GM19324 (cell line): ENCODE results near the gene ROR1.

ENCODE experiments used
- ATAC-seq: cut with Tn5 transposase; IDR thresholded peaks from one replicate; pipeline ENCODE4 v1.9.1; 2021; ENCODE audit warnings: mild to moderate bottlenecking, moderate library complexity; ENCODE audit not compliant: unreplicated experiment, low FRiP score

Gene ROR1

DNA sequence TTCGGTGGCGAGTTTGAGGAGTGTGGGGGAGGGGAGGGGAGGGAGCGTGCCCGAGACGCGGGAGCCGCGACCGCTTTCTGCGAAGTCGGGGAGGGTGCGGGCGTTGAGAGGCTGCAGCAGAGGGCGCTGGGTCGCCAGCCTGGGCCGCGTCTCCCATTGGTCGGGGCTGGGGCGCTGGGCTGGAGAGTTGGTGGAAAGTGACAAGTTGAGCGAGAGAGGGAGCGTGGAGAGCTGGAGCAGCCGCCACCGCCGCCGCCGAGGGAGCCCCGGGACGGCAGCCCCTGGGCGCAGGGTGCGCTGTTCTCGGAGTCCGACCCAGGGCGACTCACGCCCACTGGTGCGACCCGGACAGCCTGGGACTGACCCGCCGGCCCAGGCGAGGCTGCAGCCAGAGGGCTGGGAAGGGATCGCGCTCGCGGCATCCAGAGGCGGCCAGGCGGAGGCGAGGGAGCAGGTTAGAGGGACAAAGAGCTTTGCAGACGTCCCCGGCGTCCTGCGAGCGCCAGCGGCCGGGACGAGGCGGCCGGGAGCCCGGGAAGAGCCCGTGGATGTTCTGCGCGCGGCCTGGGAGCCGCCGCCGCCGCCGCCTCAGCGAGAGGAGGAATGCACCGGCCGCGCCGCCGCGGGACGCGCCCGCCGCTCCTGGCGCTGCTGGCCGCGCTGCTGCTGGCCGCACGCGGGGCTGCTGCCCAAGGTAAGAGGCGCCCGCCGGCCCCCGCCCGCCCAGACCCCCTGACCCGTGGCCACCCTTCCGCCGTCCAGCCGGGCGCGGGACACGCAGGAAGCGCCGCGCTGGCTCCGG is at the start of gene ROR1:
Gene ROR1 (plus strand): TSS at position 203 of the 802 bp plus-strand sequence.
- peak; percentile 43 for ATAC-seq

DNA sequence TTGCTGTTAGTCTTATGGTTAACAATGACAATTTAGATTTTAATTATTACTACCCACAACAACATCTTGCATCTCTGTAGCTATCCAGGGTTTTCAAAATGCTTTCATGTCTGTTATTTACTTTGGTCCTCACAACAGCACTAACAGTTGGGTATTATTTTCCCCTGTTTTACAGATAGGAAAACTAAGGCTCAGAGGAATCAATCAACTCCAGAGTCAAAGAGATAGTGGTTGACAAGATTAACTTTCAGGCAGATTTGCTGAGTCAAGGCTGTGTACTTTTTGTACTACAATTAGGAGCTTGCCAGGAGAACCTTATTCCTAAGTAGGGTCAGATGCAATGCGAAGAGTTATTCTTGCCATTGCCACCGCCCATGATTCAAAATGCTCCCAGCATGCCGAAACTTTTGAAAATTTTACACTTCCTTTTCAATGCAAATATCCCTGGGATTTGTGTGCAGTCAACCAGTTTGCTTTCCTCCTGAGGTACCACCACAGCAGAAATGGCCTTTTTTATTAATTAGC is 49.4 kb upstream of the ROR1 start:
- no peak for ATAC-seq

DNA sequence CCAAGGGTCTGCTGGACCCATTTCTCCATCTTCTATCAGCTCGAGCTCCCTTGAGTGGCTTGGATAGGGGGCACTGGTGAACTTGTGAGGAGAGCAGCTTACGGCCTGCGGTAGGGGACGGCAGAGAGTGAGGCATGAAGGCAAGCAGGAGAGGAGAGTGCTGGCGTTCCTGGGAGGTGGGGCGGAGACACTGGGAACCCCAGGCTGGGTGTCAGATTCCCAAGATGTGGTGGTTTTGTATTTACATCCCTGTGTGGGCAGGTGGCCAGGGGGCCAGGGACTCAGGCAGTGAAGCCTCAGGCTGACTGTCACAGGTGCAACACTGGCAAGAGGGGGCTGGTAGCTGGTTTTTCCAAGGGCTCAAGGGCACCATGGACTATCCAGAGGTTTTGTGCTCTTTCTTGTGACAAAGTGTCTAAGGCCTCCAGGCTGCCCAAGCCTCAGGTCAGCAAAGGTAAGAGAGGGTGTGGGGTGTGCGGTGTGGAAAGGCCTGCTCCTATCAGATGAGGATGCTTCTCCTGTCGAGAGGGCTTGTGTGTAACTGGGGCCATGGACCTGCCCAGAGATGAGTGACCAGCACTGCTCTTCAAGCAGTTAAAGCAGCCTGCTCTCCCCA is 45.1 kb upstream of the ROR1 start:
- ATAC-seq: no peak

DNA sequence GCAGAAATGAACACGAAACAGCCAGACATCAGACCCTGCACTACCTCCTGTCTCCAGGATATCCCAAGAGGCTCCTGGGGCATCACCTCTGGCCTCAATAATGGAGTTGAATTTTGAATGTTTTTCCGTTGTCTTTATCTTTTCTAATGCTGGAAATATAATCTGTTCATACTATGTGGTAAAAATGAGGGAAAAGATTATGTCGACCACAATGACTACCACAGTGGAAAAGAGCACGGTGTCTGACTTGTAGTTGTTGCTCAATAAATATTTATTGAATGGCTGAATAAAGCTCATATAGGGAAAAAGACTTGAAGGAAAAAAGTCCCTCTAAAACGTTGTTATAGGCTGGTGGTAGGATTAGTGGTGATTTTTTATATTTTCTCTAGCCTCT is 44.6 kb upstream of the ROR1 start:
- no peak for ATAC-seq

DNA sequence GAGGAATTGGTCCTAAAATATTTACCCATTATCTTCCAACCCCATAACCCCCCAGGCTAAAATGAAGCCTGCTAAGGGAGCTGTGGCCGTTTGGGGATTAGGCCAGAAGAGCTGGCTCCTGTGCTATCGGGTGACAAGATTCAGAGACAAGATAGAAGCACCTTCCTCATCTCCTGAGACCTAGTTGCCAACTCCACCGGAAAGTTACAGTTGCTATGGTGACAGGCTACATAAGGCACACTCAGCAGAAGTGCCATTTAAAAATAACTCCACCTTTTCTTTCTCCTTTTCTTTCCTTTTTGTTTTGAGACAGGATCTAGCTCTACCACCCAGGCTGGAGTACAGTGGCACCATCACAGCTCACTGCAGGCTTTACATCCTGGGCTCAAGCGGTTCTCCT is 43.6 kb upstream of the ROR1 start:
- no peak for ATAC-seq

DNA sequence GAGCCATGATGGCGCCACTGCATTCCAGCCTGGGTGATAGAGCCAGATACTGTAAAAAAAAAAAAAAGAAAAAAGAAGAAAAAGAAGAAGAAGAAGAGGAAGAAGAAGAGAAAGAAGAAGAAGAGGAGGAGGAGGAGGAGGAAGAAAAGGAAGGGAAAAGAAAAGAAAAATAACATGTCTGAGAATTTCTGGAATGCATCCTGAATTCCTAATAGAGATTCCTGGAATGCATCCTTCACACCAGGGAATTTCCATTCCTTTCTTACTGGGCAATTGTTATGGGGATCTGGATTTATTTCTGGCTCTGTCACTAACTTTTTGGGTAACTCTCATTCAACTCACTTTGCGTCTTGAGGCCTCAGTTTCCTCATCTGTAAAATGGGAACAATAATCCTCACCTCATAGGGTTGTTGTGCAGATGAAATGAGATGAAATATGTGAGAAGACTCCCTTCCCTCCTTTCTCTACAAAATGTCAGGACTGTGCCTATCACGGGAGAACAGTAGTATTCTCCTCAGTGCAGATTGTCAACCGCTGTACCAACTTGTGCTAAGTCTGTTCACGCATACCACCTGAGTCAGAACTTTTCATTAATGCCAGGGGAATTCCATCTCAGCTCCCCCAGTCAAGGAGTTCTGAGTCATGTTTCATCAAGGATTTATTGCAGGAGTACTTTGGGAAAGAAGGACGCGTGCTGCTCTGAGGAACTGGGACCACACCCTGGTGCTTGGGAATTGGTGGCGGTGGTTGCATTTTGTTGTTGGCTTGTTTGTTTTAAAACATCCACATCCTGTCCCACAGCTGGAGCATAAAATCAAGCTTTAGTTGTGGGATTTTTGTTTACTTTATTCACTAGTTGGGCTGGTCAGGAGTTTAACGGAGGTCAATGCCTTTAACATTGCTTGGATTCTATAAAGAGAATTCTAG is 42.4 kb upstream of the ROR1 start:
- no peak for ATAC-seq

DNA sequence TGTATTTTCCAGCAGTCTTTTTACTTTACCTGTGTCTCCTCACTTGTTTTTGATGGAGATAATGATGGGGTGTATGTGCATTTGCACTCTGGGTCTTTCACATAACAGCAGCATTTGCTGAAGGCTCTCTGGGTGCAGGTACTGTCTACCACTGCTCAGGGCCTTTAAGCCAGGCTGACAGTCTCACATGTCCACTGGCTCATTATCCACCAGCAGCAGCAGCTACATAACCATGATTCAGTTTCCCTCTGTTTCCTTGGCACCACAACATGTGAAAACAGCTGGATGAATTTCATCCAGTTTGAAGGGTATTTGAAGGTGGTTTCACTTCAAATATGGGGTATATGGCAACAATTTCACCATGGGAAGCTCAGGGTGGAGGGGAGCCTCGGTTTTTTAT is 41.2 kb upstream of the ROR1 start:
- no peak for ATAC-seq

DNA sequence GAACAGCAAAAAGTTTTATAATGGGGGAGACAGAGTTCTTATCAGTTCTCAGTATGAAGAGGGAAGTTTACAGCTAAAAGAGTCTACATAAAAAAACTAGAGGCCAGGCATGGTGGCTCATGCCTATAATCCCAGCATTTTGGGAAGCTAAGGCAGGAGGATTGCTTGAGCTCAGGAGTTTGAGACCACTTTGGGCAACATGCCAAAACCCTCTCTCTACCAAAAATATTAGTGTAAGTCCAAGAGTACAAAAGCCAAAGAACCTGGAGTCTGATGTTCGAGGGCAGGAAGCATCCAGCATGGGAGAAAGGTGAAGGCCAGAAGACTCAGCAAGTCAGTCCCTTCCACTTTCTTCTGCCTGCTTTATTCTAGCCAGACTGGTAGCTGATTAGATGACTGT is 35.0 kb upstream of the ROR1 start:
- ATAC-seq: no peak

DNA sequence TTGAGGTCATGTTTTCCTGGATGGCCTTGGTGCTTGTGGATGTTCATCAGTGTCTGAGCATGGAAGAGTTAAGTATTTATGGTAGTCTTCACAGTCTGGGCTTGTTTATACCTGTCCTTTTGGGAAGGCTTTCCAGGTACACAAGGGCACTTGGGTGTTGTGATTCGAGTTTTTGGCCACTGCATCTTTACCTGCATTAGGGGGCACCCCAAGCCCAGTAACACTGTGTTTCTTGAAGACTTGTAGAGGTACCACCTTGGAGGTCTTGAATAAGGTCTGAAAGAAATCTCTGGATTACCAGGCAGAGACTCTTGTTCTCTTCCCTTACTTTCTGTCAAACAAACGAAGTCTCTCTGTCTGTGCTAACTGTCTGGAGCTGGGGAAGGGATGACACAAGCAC is 34.4 kb upstream of the ROR1 start:
- no peak for ATAC-seq

DNA sequence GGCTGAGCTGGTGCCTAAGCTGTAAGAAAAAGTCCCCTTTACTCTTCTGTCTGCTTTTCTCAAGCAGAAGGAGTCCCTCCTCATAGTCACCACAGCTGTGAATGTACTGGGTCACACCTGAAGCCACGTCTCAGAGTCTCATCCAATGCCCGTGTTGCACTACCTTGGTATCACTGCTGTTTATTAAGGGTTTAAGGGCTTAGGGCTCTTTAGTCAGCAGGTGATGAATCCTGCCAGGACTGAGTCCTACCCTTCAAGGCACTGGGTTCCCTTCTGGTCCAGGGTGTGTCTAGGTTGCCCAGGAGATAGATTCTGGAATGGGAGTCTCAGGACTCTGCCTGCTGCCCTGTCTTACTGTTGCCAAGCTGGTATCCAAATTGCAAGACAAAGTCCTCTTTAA is 33.4 kb upstream of the ROR1 start:
- ATAC-seq: no peak

DNA sequence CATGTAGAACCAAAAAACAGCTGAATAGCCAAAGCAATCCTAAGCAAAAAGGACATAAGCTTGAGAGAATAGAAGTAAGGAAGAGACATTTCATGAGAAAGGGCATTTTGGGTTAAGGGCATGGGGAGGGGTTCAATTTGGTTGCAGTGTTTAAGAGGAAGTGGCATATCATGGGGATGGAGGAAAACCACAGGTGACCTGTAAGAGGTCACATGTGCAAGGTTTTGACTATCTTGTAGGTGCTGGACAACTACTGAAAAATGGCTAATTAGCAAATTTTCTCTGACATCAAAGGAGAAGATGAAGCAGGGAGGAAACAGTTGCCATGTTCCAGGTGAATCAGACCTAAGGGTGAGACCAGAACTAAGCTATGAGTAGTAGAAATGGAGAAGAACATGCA is 31.3 kb upstream of the ROR1 start:
- ATAC-seq: no peak

DNA sequence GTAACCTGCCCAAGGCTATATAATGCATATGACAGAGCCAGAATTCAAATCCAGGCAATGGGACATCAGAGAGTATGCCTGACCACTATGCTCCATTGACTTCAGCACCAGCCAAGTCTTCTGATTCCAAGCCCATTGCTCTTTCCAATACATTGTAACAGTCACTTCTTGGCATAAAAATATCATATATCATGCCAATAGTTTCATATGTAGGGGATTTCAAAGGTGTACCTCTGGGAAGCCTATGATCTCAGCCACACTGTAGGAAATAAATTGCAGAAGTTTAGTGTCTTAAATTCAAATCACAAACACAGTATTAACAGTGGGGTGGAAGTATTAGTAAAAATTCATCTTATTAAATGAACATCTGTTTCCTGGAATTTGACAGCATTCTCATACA is 30.0 kb upstream of the ROR1 start:
- ATAC-seq: no peak

DNA sequence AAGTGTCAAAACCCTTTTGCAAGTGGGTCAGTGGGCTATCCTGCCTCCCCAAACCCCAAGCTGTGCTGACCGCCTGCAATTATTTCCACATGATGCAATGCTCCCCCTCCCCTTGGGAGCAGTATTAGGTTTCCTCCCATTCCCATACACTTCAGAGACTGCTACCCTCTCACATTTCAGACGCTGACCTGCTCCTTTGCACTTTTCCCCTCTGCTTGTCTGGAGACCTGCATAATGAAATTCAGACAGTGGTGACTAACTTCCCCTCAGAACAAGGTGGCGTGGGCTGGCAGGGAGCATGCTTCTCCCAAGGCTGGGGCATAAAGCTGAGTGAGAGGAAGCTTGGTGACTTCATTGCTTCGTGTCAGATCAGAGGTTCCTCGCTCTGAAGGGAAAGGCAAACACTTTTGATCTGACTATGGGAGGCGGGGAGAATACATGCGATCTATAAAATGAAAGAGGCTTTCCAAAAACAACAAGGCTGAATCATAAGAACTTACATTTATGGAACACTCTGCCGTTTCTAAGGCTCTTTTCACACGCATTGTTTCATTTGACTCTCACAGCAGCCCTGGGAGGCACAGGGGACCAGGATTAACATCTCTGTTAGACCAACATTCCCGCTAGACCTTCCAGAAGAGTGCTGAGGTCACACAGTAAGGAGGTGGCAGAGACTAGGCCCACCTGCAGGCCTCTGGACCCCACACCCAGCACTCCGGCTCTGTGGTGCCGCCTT is 27.5 kb upstream of the ROR1 start:
- ATAC-seq: no peak

DNA sequence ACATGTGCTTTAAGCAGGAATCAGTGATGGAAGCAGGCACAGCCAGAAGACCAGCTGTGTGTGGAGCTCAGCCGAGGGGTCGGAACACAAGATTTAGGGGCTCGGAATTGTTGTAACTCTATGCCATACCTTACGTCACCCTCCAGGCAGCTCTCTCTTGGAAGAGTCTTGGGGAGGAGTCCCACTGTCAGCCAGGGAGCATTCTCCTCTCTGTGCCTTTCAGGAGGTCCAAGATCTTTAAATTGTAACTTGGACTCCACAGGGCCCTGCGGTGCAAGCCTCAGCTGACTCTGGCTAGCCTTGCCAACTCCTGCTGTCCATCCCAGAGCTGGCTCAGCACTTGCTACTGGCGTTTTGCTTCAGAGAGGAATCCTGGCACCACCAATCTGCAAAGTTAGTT is 26.4 kb upstream of the ROR1 start:
- no peak for ATAC-seq

DNA sequence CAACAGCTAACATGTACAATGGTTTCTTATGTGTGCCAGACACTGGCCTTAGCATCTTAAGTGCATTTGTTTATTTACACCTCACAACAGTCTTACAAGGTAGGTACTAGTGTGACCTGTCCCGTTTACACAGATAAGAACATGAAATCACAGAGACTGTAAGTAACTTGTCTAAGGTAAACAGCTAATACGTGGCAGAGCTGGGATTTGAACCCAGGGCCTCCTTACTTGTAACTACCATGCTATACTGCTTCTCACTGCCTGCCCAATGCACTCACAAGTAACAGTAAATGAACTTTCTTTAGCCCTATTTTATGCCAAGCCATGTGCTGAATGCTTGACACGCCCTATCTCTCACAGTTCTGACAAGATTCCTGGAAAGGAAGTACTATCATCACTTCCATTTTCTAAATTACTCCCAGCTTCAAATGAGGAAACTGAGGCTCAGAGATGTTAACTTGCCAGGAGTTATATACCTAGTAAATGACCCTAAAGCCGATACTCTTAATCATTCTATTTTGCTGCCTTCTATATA is 25.7 kb upstream of the ROR1 start:
- no peak for ATAC-seq

DNA sequence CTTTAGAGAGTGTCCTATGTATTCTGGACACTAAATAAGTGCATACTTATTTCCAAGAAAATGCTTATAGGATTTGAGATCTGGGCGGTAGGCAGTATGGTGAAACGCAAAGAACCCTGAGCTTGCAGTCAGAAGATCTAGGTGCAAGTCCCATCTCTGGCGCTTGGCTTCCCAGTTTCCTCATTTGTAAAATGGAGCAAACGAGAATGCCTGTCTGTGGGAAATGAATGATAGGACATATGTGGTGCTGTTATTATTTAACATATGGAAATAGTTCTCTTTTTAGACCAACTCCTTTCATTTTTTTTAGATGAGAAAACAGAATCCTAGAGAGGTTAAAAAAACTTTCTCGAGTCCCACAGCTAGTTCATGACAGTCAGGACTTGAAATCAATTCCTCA is 25.2 kb upstream of the ROR1 start:
- no peak for ATAC-seq

DNA sequence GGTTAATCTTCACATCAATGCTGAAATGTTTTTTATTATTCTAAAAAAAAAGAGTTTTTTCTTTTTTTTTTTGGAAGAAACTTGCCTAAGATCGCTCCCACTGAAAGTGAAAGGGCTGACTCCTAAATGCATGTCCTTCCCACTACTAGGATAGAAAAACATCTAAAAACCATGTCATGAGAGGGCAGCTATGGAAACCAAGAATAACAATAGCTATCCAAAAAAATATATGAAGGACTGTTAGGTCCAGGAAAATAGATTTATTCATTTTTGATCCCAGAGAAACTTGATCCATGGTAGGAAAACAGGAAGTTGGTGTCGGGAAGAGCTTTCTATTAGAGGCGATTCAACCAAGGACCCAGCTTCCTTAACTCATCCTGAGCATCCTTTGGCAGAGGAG is 23.1 kb upstream of the ROR1 start:
- ATAC-seq: no peak

DNA sequence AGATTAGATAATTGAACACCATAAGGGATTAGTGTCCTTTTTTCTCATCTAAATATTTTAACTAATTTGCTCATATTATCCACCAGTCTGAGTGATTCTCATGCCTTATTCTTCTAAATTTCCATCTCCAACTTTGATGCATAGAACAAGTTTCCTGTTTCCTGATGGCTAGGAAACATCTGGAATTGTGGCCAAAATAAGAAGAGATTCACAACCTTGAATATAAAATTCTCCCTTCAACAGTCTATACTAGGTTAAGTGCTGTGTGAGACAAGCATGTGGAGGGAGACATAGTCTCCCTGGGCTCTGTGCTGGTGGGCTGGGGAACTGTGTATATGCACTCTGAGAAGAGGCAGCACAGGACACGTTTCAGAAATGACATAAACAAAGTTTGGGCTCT is 21.6 kb upstream of the ROR1 start:
- ATAC-seq: no peak

DNA sequence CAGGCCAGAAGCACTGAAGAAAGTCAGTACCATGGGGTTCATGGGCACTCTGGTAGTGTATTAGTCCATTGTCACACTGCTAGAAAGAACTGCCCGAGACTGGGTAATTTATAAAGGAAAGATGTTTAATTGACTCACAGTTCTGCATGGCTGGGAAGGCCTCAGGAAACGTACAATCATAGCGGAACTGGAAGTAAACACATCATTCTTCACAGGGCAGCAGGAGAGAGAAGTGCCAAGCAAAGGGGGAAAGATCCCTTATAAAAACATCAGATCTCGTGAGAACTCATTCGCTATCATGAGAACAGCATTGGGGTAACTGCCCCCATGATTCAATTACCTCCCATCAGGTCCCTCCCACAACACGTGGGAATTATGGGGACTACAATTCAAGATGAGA is 20.2 kb upstream of the ROR1 start:
- ATAC-seq: no peak

DNA sequence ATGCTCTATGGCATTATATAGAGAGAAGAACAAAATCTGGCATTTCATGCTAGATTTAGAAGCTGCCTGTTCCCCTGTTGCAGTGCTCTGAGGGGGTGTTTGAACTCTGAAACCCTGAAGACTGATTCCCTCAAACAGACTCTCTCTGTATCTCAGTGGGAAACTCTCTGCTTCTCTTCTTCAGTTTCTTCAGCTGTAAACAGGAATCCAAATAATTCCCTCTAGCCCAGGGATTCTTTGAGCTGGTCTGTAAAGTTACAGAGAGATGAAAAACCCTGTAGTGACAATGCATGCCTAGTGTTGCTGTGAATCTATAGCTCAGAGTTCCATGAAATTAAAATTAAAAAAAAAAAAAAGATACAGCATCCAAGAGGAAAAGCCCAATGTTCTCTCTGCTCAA is 17.0 kb upstream of the ROR1 start:
- ATAC-seq: no peak
